ENCODE data around the gene SC5D. TPM values are rescaled to one million over a fixed set of nuclear protein-coding genes. Genes with fewer than 3 reads are reported as not detected.

SC5D gene
- polyA plus RNA-seq, 1 donor from 2014 or later = 75.7 TPM

- no peaks in the 10 kb centered on the region for H3F3A ChIP-seq (ENCODE audit: insufficient read depth, low read length, poor library complexity, severe bottlenecking)
- TF ChIP-seq RAD21 (conservative IDR thresholded peaks at IDR 0.05) = no peak
- TF ChIP-seq TAF1 (IDR thresholded peaks at IDR 0.05; ENCODE audit: low read depth) = no peak
- no peak for TF ChIP-seq EP300 (conservative IDR thresholded peaks at IDR 0.05; ENCODE audit: poor library complexity, severe bottlenecking)
- no peak for TF ChIP-seq REST (IDR thresholded peaks at IDR 0.05; ENCODE audit: borderline replicate concordance)
- no peak for TF ChIP-seq CTCF (IDR thresholded peaks at IDR 0.05; ENCODE audit: poor library complexity, severe bottlenecking)
- TF ChIP-seq MXI1 (conservative IDR thresholded peaks at IDR 0.05; ENCODE audit: poor library complexity, severe bottlenecking) = no peak
- TF ChIP-seq EZH2 (IDR thresholded peaks at IDR 0.05; ENCODE audit: borderline replicate concordance, insufficient read depth, low read length, poor library complexity, severe bottlenecking) = no peak
- H3K79me2 ChIP-seq (replicated peaks; ENCODE audit: insufficient read depth, low read length) = no peaks in the 10 kb centered on the region
- H4K20me1 ChIP-seq (ENCODE audit: insufficient read depth) = no peaks in the 10 kb centered on the region
- no peak overlapping the region for H2AFZ ChIP-seq (ENCODE audit: low read depth, low read length)
- H3K4me3 ChIP-seq (ENCODE audit: low read length) = no peak overlapping the region
- no peak overlapping the region for H3K4me2 ChIP-seq (ENCODE audit: low read length)
- no peaks in the 10 kb centered on the region for H3K9me3 ChIP-seq (ENCODE audit: low read length)
- H3K9me2 ChIP-seq (ENCODE audit: insufficient read depth, low read length) = no peaks in the 10 kb centered on the region
- no peak overlapping the region for H3K27ac ChIP-seq (ENCODE audit: low read length)
- H3K27me3 ChIP-seq (ENCODE audit: insufficient read depth, low read depth, low read length) = no peaks in the 10 kb centered on the region
- H3K9ac ChIP-seq (ENCODE audit: low read length) = no peak overlapping the region
- no peaks in the 10 kb centered on the region for H3K36me3 ChIP-seq (ENCODE audit: insufficient read depth, low read length)
These were observed 37.8 kb upstream of the SC5D start for GRCh38 chr11:121254756-121255155.

GRCh38 chr11:121255473-121256125 lies 37.0 kb upstream of the SC5D start:
- Histone ChIP-seq H3K4me2 (ENCODE audit: low read length) (no peak overlapping the region), H3F3A (ENCODE audit: insufficient read depth, low read length, poor library complexity, severe bottlenecking) (no peaks in the 10 kb centered on the region), H3K9me2 (ENCODE audit: insufficient read depth, low read length) (no peaks in the 10 kb centered on the region), H2AFZ (ENCODE audit: low read depth, low read length) (no peak overlapping the region), H3K27ac (ENCODE audit: low read length) (no peak overlapping the region), H3K4me3 (ENCODE audit: low read length) (no peak overlapping the region), H4K20me1 (ENCODE audit: insufficient read depth) (no peaks in the 10 kb centered on the region), H3K9ac (ENCODE audit: low read length) (no peak overlapping the region), H3K9me3 (ENCODE audit: low read length) (no peaks in the 10 kb centered on the region), H3K27me3 (ENCODE audit: insufficient read depth, low read depth, low read length) (no peaks in the 10 kb centered on the region), H3K79me2 (replicated peaks; ENCODE audit: insufficient read depth, low read length) (no peaks in the 10 kb centered on the region), H3K36me3 (ENCODE audit: insufficient read depth, low read length) (no peaks in the 10 kb centered on the region)
- TF ChIP-seq REST (IDR thresholded peaks at IDR 0.05; ENCODE audit: borderline replicate concordance) = no peak
- TF ChIP-seq MXI1 (conservative IDR thresholded peaks at IDR 0.05; ENCODE audit: poor library complexity, severe bottlenecking) = no peak
- no peak for TF ChIP-seq EZH2 (IDR thresholded peaks at IDR 0.05; ENCODE audit: borderline replicate concordance, insufficient read depth, low read length, poor library complexity, severe bottlenecking)
- no peak for TF ChIP-seq CTCF (IDR thresholded peaks at IDR 0.05; ENCODE audit: poor library complexity, severe bottlenecking)
- no peak for TF ChIP-seq SMC3 (conservative IDR thresholded peaks at IDR 0.05; ENCODE audit: poor library complexity)
- TF ChIP-seq RAD21 (conservative IDR thresholded peaks at IDR 0.05) = no peak
